Measurements from ENCODE around the gene ADCY9.

Gene ADCY9

DNA sequence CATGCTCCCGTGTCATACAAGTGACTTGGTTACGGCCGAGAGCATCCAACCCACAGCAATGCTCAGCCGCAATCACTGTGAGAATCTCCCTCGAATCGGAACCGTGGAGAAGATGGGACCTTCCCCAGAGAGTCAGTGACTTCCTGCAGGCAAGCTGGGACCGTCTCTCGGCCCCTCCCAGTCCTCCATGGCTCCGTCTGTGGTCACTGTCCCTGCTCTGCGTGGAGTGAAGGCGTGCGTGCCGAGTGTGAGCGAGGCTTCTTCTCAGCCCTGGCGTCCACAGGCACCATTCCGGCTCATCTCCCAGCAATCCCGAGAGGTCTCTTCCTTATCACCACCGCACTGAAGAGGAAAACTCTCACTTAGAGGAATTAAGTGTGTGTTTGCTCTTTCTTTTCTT lies 113.1 kb downstream of the ADCY9 start:
- Histone ChIP-seq H3K4me3 (ENCODE audit: low read depth in 1 of 5, low read length in 5 of 5) (no peak overlapping the region), H3K27ac (ENCODE audit: low read depth, low read length) (no peak overlapping the region), H3K9ac (ENCODE audit: low read length in 5 of 5) (no peak overlapping the region)

DNA sequence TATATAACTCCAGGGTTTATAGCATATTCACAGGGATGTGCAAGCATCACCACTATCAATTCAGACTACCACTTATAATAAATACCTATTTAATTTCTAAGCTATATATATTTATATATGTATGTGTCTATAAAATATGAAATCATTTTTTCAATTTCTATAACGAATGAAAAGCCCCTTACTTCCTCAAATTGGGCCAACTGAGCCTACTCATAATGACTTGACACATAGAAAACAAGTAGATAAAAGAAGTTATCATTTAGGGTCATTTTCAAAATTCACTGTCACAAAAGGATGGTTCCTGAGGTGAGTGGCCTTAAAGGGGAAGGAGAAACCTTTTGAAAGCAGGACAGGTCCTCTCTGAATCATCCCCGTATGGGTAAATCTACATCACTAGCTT lies 114.1 kb downstream of the ADCY9 start:
- H3K27me3 ChIP-seq (ENCODE audit: control insufficient read depth in 5 of 5, insufficient read depth in 4 of 5, low read length in 5 of 5), result no peaks in the 10 kb centered on the region
- H3K9me3 ChIP-seq (ENCODE audit: control insufficient read depth in 5 of 5, low read length in 5 of 5), result no peaks in the 10 kb centered on the region
- H3K4me3 ChIP-seq (ENCODE audit: low read depth in 1 of 5, low read length in 5 of 5), result no peak overlapping the region
- peaks cover 2 to 11% (median 10%) of the 10 kb centered on the region in 5 donors for H3K4me1 ChIP-seq (ENCODE audit: control insufficient read depth in 5 of 5, insufficient read depth in 5 of 5, low read length in 5 of 5)
- H3K9ac ChIP-seq (ENCODE audit: low read length in 5 of 5), result no peak overlapping the region
- no peak overlapping the region for H3K27ac ChIP-seq (ENCODE audit: low read depth, low read length)
- peaks cover 0 to 3% (median 0%) of the 10 kb centered on the region in 5 donors for H3K36me3 ChIP-seq (ENCODE audit: control insufficient read depth in 5 of 5, insufficient read depth in 5 of 5, low read length in 5 of 5)

More for the DNA sequence above, 113.1 kb downstream of the ADCY9 start:
- no peaks in the 10 kb centered on the region for H3K9me3 ChIP-seq (ENCODE audit: control insufficient read depth in 5 of 5, low read length in 5 of 5)
- peaks cover 0 to 3% (median 0%) of the 10 kb centered on the region in 5 donors for H3K36me3 ChIP-seq (ENCODE audit: control insufficient read depth in 5 of 5, insufficient read depth in 5 of 5, low read length in 5 of 5)
- no peaks in the 10 kb centered on the region for H3K27me3 ChIP-seq (ENCODE audit: control insufficient read depth in 5 of 5, insufficient read depth in 4 of 5, low read length in 5 of 5)
- H3K4me1 ChIP-seq (ENCODE audit: control insufficient read depth in 5 of 5, insufficient read depth in 5 of 5, low read length in 5 of 5), result peaks cover 2 to 11% (median 10%) of the 10 kb centered on the region in 5 donors

DNA sequence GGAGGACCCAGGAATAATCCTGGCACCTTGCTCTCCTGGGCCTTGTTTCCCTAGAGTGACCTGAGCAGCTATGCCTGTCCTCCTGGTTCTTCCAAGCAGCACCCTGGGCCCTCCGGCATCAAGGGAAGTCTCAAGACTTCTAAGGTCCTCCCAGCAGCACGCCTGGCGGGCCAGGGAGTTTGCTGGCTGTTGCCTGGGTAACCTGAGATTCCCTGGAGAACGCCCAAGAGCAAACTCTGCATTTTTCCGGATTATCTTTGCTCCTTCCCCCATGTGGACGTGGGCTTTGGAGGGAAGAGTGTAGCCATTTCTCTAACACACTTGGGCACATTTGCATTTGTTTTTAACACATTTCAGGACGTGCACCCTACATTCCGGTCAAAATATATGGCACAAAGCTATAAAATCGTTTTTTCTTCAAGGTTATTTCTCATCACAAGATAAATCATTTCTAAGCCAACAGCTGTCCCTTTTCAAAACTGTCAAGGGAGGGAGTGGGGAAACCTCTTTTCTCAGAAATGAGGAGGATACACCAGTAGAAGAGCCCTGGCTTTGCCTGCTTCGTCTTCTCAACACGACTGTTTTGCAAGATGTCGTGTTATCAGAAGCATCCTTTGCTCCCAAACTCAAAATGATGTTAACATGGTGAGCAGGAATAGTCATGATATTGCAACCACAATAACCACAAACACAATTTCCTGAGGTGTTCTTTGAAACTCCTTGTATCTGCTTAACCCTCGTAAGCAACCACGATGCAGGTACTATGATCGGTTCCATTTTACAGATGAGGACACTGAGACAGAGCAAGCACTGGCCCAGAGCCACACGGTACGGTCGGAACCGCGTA lies 116.5 kb downstream of the ADCY9 start:
- Histone ChIP-seq H3K4me3 (ENCODE audit: low read depth in 1 of 5, low read length in 5 of 5) (no peak overlapping the region), H3K27ac (ENCODE audit: low read depth, low read length) (no peak overlapping the region), H3K9me3 (ENCODE audit: control insufficient read depth in 5 of 5, low read length in 5 of 5) (no peaks in the 10 kb centered on the region), H3K4me1 (ENCODE audit: control insufficient read depth in 5 of 5, insufficient read depth in 5 of 5, low read length in 5 of 5) (peaks cover 2 to 11% (median 10%) of the 10 kb centered on the region in 5 donors), H3K9ac (ENCODE audit: low read length in 5 of 5) (no peak overlapping the region), H3K36me3 (ENCODE audit: control insufficient read depth in 5 of 5, insufficient read depth in 5 of 5, low read length in 5 of 5) (peaks cover 0 to 3% (median 0%) of the 10 kb centered on the region in 5 donors), H3K27me3 (ENCODE audit: control insufficient read depth in 5 of 5, insufficient read depth in 4 of 5, low read length in 5 of 5) (no peaks in the 10 kb centered on the region)

DNA sequence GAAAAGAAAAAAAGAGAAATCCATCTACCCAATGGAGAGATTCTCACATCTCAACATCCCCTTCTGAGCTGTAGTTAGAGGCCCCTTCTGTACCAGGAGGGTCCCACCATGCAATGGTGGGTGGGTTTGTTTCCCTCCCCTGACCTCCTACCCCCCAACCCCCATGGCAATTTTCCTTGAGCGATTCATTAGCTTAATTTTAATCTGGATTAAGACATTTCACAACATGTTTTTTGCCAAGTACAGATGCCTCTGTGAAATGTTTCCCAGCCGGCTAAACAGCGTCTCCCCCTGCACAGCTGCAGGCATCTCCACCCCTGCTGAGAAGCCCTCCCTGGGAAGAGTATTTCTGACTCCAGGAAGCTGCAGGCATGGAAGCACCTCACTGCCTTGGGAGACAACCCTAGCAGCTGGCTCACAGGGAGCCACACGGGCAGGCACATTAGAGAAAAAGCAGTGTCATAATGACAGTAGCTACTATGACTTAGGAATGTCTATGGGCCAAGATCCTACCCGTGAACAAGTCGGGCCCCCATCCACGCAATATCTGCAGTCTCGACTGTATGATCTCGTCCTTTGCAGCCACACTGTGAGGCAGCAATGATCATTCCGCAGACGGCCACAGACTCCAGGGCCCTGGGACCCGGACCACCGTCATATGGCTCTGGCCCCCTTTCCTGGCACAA lies 117.3 kb downstream of the ADCY9 start:
- H3K9ac ChIP-seq (ENCODE audit: low read length in 5 of 5), result no peak overlapping the region
- H3K4me3 ChIP-seq (ENCODE audit: low read depth in 1 of 5, low read length in 5 of 5), result no peak overlapping the region
- no peaks in the 10 kb centered on the region for H3K9me3 ChIP-seq (ENCODE audit: control insufficient read depth in 5 of 5, low read length in 5 of 5)
- peaks cover 2 to 11% (median 10%) of the 10 kb centered on the region in 5 donors for H3K4me1 ChIP-seq (ENCODE audit: control insufficient read depth in 5 of 5, insufficient read depth in 5 of 5, low read length in 5 of 5)
- H3K36me3 ChIP-seq (ENCODE audit: control insufficient read depth in 5 of 5, insufficient read depth in 5 of 5, low read length in 5 of 5), result peaks cover 0 to 3% (median 0%) of the 10 kb centered on the region in 5 donors
- no peaks in the 10 kb centered on the region for H3K27me3 ChIP-seq (ENCODE audit: control insufficient read depth in 5 of 5, insufficient read depth in 4 of 5, low read length in 5 of 5)
- no peak overlapping the region for H3K27ac ChIP-seq (ENCODE audit: low read depth, low read length)

DNA sequence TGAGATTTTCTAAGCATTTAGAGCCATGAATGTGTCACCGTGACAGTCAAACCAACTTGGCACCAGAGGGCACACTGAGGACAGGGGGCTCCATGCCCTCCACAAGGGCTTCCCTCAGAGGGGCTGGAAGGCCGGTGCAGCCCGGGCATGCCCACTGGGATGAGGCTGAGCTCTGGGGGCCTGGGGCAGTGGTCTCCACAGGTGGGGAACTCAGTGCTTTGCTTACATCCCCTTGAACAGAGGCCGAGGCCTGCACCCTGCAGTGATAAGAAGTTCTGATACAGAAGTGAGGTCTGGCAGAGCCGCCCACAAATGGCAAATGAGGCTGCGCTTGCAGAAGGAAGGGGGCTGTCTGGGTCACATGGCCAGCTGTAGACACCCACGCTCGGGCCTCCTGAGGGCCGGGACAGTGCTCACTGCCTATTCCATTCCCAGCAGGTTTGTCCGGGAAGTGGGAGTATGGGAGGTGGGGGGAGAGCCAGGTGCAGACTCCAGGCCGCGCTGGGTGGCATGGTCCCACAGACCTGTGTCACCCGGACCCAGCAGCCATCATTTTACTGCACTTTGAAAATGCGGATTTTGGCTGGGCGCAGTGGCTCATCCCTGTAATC lies 118.9 kb downstream of the ADCY9 start:
- Histone ChIP-seq H3K9me3 (ENCODE audit: control insufficient read depth in 5 of 5, low read length in 5 of 5) (no peaks in the 10 kb centered on the region), H3K27ac (ENCODE audit: low read depth, low read length) (no peak overlapping the region), H3K27me3 (ENCODE audit: control insufficient read depth in 5 of 5, insufficient read depth in 4 of 5, low read length in 5 of 5) (no peaks in the 10 kb centered on the region), H3K9ac (ENCODE audit: low read length in 5 of 5) (no peak overlapping the region), H3K4me3 (ENCODE audit: low read depth in 1 of 5, low read length in 5 of 5) (no peak overlapping the region), H3K4me1 (ENCODE audit: control insufficient read depth in 5 of 5, insufficient read depth in 5 of 5, low read length in 5 of 5) (peaks cover 2 to 11% (median 10%) of the 10 kb centered on the region in 5 donors), H3K36me3 (ENCODE audit: control insufficient read depth in 5 of 5, insufficient read depth in 5 of 5, low read length in 5 of 5) (peaks cover 0 to 4% (median 0%) of the 10 kb centered on the region in 5 donors)

DNA sequence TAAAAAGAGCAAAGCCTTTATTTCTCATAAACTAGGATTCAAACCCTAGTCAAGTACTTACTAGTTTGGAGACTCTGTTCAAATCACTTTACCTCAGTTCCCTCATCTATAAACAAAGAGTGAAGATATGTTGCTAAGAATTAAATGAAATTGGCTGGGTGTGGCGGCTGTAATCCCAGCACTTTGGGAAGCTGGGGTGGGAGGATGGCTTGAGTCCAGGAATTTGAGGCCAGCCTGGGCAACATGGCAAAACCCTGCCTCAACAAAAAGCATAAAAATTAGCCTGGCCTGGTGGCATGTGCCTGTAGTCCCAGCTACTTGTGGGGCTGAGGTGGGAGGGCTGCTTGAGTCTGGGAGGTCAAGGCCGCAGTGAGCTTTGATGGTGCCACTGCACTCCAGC lies 121.2 kb downstream of the ADCY9 start:
- no peaks in the 10 kb centered on the region for H3K27me3 ChIP-seq (ENCODE audit: control insufficient read depth in 5 of 5, insufficient read depth in 4 of 5, low read length in 5 of 5)
- peaks cover 0 to 7% (median 0%) of the 10 kb centered on the region in 5 donors for H3K36me3 ChIP-seq (ENCODE audit: control insufficient read depth in 5 of 5, insufficient read depth in 5 of 5, low read length in 5 of 5)
- H3K4me1 ChIP-seq (ENCODE audit: control insufficient read depth in 5 of 5, insufficient read depth in 5 of 5, low read length in 5 of 5), result peaks cover 2 to 11% (median 10%) of the 10 kb centered on the region in 5 donors

DNA sequence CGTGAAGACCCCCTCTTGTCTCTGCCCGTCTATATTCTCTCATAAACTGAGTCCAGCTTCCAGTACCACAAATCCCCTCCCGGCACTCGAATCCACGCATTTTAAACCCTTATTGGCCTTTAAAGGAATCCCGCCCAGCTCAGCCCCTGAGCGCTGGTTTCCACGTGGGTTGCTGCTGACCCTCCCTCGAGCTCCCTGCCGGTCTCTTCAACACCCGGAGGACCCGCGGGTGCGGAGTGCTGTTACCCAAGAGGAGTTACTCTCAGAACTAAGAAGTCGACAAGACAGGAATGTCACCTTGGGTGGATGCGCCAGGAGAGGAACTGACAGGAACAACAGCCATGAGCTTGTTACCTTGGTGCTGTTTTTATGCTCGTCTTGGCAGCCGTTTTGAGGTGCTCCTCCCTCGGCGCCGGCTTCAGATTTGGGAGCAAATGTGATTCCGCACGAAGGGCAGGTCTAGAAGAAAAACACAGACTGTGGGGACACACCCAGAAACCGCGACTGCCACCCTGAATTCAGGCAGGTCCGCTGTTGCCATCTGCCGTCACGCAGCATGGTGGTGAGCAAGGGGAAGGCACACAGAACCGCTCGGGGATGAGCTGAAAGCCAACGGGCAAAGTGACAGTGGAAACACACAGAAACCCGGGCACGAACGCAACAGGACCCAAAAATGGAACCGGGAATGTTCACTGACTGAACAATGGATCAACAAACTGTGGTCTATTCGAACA lies 123.0 kb downstream of the ADCY9 start:
- no peak overlapping the region for H3K27ac ChIP-seq (ENCODE audit: low read depth, low read length)
- no peaks in the 10 kb centered on the region for H3K4me1 ChIP-seq (ENCODE audit: control insufficient read depth in 5 of 5, insufficient read depth in 5 of 5, low read length in 5 of 5)
- H3K36me3 ChIP-seq (ENCODE audit: control insufficient read depth in 5 of 5, insufficient read depth in 5 of 5, low read length in 5 of 5), result peaks cover 0 to 7% (median 3%) of the 10 kb centered on the region in 5 donors
- no peaks in the 10 kb centered on the region for H3K9me3 ChIP-seq (ENCODE audit: control insufficient read depth in 5 of 5, low read length in 5 of 5)
- H3K4me3 ChIP-seq (ENCODE audit: low read depth in 1 of 5, low read length in 5 of 5), result no peak overlapping the region
- H3K9ac ChIP-seq (ENCODE audit: low read length in 5 of 5), result no peak overlapping the region
- no peaks in the 10 kb centered on the region for H3K27me3 ChIP-seq (ENCODE audit: control insufficient read depth in 5 of 5, insufficient read depth in 4 of 5, low read length in 5 of 5)

More for the DNA sequence above, 121.2 kb downstream of the ADCY9 start:
- H3K27ac ChIP-seq (ENCODE audit: low read depth, low read length), result no peak overlapping the region
- H3K9ac ChIP-seq (ENCODE audit: low read length in 5 of 5), result no peak overlapping the region
- no peaks in the 10 kb centered on the region for H3K9me3 ChIP-seq (ENCODE audit: control insufficient read depth in 5 of 5, low read length in 5 of 5)
- H3K4me3 ChIP-seq (ENCODE audit: low read depth in 1 of 5, low read length in 5 of 5), result no peak overlapping the region

DNA sequence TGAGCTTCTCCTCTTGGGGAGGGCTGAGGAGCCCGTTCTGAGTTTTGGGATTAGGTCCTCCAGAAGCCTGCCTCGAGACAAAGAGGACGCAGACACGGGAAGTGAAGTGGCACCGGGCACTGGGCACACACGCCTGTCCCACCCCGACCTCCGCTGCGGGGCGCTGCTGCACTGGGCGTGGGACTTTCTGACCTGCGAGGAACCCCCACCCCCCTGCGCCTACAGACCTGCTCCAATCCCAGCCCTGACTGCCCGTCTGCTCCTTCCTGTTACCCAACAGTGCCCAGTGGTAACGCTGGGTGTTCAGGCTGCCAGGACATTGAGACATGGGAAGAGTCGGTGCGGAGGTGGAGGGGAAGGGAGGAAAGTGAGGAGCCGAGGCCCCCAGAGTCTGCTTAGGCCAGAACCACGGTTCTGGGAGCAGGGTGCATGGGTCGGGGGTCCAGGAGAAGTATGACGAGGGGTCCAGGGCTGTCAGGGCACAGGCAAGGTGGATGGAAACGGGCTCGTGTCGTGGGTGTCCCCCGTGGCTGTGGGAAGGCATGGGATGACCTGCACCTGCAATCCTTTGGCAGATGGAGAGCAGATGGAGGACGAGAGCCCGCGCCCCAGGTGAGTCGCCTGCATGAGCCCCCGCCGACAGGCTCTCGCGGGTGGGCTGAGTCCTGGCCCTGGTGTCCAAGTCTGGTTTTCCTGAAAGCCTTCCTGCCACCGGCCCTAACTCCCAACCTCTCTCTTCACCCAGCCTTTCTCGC lies 123.8 kb downstream of the ADCY9 start:
- no peaks in the 10 kb centered on the region for H3K27me3 ChIP-seq (ENCODE audit: control insufficient read depth in 5 of 5, insufficient read depth in 4 of 5, low read length in 5 of 5)
- H3K9ac ChIP-seq (ENCODE audit: low read length in 5 of 5), result no peak overlapping the region
- no peak overlapping the region for H3K27ac ChIP-seq (ENCODE audit: low read depth, low read length)
- no peaks in the 10 kb centered on the region for H3K4me1 ChIP-seq (ENCODE audit: control insufficient read depth in 5 of 5, insufficient read depth in 5 of 5, low read length in 5 of 5)
- H3K36me3 ChIP-seq (ENCODE audit: control insufficient read depth in 5 of 5, insufficient read depth in 5 of 5, low read length in 5 of 5), result peaks cover 0 to 12% (median 7%) of the 10 kb centered on the region in 5 donors
- no peak overlapping the region for H3K4me3 ChIP-seq (ENCODE audit: low read depth in 1 of 5, low read length in 5 of 5)
- H3K9me3 ChIP-seq (ENCODE audit: control insufficient read depth in 5 of 5, low read length in 5 of 5), result no peaks in the 10 kb centered on the region

DNA sequence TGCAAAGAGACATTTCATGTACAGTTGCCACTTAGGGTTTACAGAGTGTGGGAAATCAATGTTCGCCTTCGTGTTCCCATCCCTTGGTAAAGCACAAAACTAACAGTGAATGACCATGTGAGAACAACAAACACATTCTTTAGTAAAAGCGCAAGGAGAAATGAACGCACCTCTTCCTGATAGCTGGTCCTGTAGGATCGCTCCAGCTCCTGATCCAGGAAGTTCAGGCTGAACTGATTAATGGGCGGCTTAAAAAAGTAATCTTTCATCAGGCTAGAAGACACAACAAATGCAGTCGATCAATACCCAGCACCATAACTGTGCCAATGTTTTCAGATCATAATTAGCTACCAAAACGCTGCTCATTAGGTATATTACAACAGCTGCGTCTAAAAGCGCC lies 127.4 kb downstream of the ADCY9 start:
- H3K27ac ChIP-seq (ENCODE audit: low read depth, low read length), result no peak overlapping the region
- no peak overlapping the region for H3K9ac ChIP-seq (ENCODE audit: low read length in 5 of 5)
- peaks cover 0 to 18% (median 12%) of the 10 kb centered on the region in 5 donors for H3K36me3 ChIP-seq (ENCODE audit: control insufficient read depth in 5 of 5, insufficient read depth in 5 of 5, low read length in 5 of 5)
- no peaks in the 10 kb centered on the region for H3K27me3 ChIP-seq (ENCODE audit: control insufficient read depth in 5 of 5, insufficient read depth in 4 of 5, low read length in 5 of 5)
- H3K9me3 ChIP-seq (ENCODE audit: control insufficient read depth in 5 of 5, low read length in 5 of 5), result no peaks in the 10 kb centered on the region
- H3K4me1 ChIP-seq (ENCODE audit: control insufficient read depth in 5 of 5, insufficient read depth in 5 of 5, low read length in 5 of 5), result no peaks in the 10 kb centered on the region
- no peak overlapping the region for H3K4me3 ChIP-seq (ENCODE audit: low read depth in 1 of 5, low read length in 5 of 5)

Measured in subcutaneous abdominal adipose tissue (tissue), 5 donors.